PFSK-1 (cell line): Measurements from ENCODE around the gene AKAP13.

Experiments
- FOXP2 ChIP-seq: optimal IDR thresholded peaks from 2 replicates; pipeline ENCODE3; 2011; ENCODE audit warnings: borderline replicate concordance, control low read depth, inconsistent platforms; ENCODE audit not compliant: insufficient read depth; ENCODE audit errors: extremely low read length, extremely low read depth
- POLR2AphosphoS5 ChIP-seq: IDR thresholded peaks from 2 replicates; pipeline ENCODE4 v1.6.1; 2012; ENCODE audit warnings: low read depth, mild to moderate bottlenecking, control low read depth, low read length, moderate library complexity
- REST ChIP-seq, 2 experiments: IDR thresholded peaks; 2 replicates each; pipeline versions ENCODE4 v1.6.1 to v1.8.0; 2011 to 2012; ENCODE audit warnings: low read depth in 2 of 2, low read length in 2 of 2, control low read depth in 1 of 2, inconsistent platforms in 1 of 2, mild to moderate bottlenecking in 1 of 2, moderate library complexity in 1 of 2; ENCODE audit not compliant: insufficient read depth in 1 of 2
- TAF1 ChIP-seq: IDR thresholded peaks from 2 replicates; pipeline ENCODE4 v1.6.1; 2012; ENCODE audit warnings: low read length, control low read depth, borderline replicate concordance; ENCODE audit not compliant: insufficient read depth

- TF ChIP-seq TAF1: no peak
- no peak for TF ChIP-seq FOXP2
- no peak for TF ChIP-seq REST (IDR thresholded peaks at IDR 0.05; ENCODE audit: insufficient read depth in 1 of 2, low read depth in 2 of 2, low read length in 2 of 2)
- no peak for TF ChIP-seq POLR2AphosphoS5
Observed at GRCh38 chr15:85424154-85424553, 43.8 kb downstream of the AKAP13 start.
